CD4-positive, alpha-beta T cell treated with Interleukin-2 at 100 ng/mL for 4 hours (primary cell): ENCODE measurements around the gene TRUB1.
A peak's percentile ranks its signal among the peaks of the same experiment; 100 is the strongest.
"Not testable (repeated sequence)": the region's sequence is repeated elsewhere in the genome, so short reads cannot be mapped to it uniquely, and the experiment has no call there.

Experiments used
- DNase-seq: peaks from one replicate; pipeline ENCODE4 v3.0.0-alpha.2; 2020; ENCODE audit warnings: low spot score

The TRUB1 gene

GRCh38 chr10:114925587-114926586 is 12.1 kb upstream of the TRUB1 start:
- no peak for DNase-seq

GRCh38 chr10:114928818-114929217 is 9.2 kb upstream of the TRUB1 start:
- no peak for DNase-seq

- no peak for DNase-seq
These were observed 7.7 kb upstream of the TRUB1 start for GRCh38 chr10:114930320-114930719.

- no peak for DNase-seq
These were observed 6.8 kb upstream of the TRUB1 start for GRCh38 chr10:114931072-114931679.

- no peak for DNase-seq
These were observed 5.8 kb upstream of the TRUB1 start for GRCh38 chr10:114932225-114932624.

GRCh38 chr10:114932945-114933344 is 5.0 kb upstream of the TRUB1 start:
- DNase-seq: no peak

- no peak for DNase-seq
These were observed 4.4 kb upstream of the TRUB1 start for GRCh38 chr10:114933588-114933987.

- DNase-seq: not testable (repeated sequence)
These were observed 4.0 kb upstream of the TRUB1 start for GRCh38 chr10:114933995-114934394.

GRCh38 chr10:114938856-114939193 is 830 bp downstream of the TRUB1 start:
- peak; percentile 2 for DNase-seq

GRCh38 chr10:114940735-114941134 is 2.7 kb downstream of the TRUB1 start:
- DNase-seq: no peak

- DNase-seq: no peak
These were observed 5.0 kb downstream of the TRUB1 start for GRCh38 chr10:114943000-114943399.

GRCh38 chr10:114953047-114953446 is 15.1 kb downstream of the TRUB1 start:
- DNase-seq: no peak

GRCh38 chr10:114955984-114956383 is 18.0 kb downstream of the TRUB1 start:
- no peak for DNase-seq

- no peak for DNase-seq
These were observed 18.5 kb downstream of the TRUB1 start for GRCh38 chr10:114956466-114956865.

- DNase-seq: no peak
These were observed 19.1 kb downstream of the TRUB1 start for GRCh38 chr10:114957122-114957521.

GRCh38 chr10:114957673-114958072 is 19.7 kb downstream of the TRUB1 start:
- DNase-seq: no peak

GRCh38 chr10:114962441-114962840 is 24.4 kb downstream of the TRUB1 start:
- DNase-seq: no peak

- no peak for DNase-seq
These were observed 25.9 kb downstream of the TRUB1 start for GRCh38 chr10:114963908-114964307.

GRCh38 chr10:114967071-114967470 is 29.1 kb downstream of the TRUB1 start:
- no peak for DNase-seq

GRCh38 chr10:114970515-114970914 is 32.5 kb downstream of the TRUB1 start:
- no peak for DNase-seq

- no peak for DNase-seq
These were observed 35.3 kb downstream of the TRUB1 start for GRCh38 chr10:114973306-114973705.

- no peak for DNase-seq
These were observed 36.0 kb downstream of the TRUB1 start for GRCh38 chr10:114973997-114974396.

- DNase-seq: no peak
These were observed 36.6 kb downstream of the TRUB1 start for GRCh38 chr10:114974625-114975024.
